PFSK-1 (cell line): Measurements from ENCODE around the gene ADAMTS7.

Source experiments
- POLR2AphosphoS5 ChIP-seq: IDR thresholded peaks from 2 replicates; pipeline ENCODE4 v1.6.1; 2012; ENCODE audit warnings: low read depth, mild to moderate bottlenecking, control low read depth, low read length, moderate library complexity
- REST ChIP-seq, 2 experiments: IDR thresholded peaks; 2 replicates each; pipeline versions ENCODE4 v1.6.1 to v1.8.0; 2011 to 2012; ENCODE audit warnings: low read depth in 2 of 2, low read length in 2 of 2, control low read depth in 1 of 2, inconsistent platforms in 1 of 2, mild to moderate bottlenecking in 1 of 2, moderate library complexity in 1 of 2; ENCODE audit not compliant: insufficient read depth in 1 of 2

GRCh38 chr15:78831229-78832207 lies 20.3 kb upstream of the ADAMTS7 start:
- no peak for TF ChIP-seq POLR2AphosphoS5
- TF ChIP-seq REST (IDR thresholded peaks at IDR 0.05; ENCODE audit: insufficient read depth in 1 of 2, low read depth in 2 of 2, low read length in 2 of 2), result no peak
